CD4-positive, alpha-beta T cell treated with Interleukin-17A for 4 hours (primary cell): ENCODE data around the gene UFSP1.

Experiments used
- DNase-seq: peaks from one replicate; pipeline ENCODE4 v3.0.0-alpha.2; 2020; ENCODE audit warnings: mixed read lengths

Gene UFSP1

DNA sequence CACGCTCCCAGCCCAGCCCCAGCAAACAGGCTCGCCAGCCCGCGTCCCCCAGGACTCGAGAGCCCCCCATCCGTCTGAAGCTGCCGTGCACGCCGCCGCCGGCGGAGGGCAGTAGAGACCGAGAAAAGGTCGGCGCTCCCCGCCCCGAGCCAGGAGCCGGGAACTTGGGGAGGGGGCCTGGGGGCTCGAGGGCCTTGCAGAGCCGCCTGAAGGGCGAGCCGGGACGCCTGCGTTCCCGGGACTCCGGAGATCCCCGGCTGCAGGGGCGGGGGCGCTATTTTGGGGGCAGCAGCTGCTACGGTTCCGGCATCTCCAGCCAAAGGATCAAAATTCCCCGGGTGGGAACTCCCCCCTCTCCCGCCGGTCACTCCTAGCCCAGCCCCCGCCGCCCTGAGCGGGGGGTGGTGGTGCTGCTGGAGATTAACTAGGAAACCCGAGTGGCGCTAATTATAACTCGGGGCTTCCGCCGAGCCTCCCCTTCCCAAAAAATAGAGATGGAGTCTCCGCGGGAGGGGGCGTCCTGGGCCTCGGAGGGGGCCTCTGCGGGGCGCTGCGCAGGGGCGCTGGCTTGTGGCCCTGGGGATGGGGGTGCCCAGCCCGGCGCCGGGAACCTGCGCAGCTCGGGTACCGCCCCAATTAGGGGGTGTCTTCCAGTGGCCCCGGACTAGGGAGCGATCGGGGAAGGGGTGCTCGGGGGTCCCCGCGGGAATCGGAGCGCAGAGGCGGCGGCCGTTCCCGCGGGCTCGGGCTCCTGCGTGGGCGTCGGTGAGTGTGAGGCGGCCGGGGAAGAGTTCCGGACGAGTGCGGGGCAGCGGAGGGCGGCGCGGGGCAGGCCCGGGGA lies 5.6 kb upstream of the UFSP1 start:
- peak; percentile 70 for DNase-seq

DNA sequence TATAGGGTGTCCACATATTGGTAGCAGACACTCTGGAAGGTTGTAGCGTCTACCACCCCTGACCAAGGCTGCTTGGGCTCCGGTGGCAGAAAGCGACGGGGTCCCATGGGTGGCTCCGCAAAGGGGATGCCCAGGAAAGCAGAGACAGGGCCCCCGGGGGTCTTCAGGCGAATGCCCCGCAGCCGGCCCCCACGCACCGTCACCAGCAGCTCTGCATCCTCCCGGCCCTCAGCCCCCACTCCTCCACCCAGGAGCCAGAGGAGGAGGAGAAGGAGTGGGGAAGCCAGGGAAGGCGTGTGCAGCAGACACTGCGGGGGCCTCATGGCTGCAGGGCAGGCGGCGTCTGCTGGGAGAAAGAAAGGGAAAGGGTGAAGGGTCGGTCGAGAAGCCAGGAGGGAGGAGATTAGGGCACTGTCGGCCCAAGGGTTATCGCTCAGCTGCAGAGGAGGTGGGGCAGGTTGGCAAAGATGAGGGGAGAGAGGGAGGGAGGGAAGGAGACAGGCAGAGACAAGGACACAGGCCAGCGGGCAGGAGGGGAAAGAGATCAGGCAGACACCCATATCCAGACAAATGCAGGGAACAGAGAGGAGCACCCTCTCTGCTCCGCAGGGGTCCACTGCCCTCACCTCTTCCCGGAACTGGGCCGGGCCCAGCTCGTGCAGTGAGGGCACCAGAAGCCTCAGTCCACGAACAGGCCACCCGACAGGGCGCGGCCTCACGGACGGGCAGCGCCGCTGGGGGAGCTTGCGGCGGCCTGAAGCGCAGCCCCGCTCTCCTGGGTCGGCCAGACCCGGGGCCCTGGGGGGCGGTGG lies 4.6 kb upstream of the UFSP1 start:
- no peak for DNase-seq

DNA sequence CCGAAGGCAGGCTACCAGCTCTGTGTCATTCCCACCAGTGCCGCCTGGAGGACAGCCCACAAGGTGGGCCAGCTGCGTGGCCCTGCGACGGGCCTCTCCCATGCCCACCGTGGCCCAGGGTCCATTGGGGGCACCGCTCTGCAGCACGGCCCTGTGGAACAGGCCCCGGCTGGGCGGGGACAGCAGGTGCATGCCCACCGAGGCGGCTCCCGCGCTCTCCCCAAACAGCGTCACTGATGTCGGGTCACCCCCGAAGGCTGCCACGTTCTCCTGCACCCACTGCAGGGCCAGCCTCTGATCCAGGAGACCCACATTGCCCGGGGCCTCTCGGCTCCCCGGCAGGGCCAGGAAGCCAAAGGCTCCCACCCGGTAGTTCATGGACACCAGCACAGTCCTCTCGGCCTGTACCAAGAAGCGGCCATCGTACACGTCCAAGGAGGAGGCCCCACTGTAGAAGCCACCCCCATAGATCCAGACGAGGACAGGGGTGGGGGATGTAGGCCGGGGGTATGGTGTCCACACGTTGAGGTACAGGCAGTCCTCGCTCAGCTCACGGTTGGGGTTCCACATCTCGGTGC lies 3.9 kb upstream of the UFSP1 start:
- no peak for DNase-seq

DNA sequence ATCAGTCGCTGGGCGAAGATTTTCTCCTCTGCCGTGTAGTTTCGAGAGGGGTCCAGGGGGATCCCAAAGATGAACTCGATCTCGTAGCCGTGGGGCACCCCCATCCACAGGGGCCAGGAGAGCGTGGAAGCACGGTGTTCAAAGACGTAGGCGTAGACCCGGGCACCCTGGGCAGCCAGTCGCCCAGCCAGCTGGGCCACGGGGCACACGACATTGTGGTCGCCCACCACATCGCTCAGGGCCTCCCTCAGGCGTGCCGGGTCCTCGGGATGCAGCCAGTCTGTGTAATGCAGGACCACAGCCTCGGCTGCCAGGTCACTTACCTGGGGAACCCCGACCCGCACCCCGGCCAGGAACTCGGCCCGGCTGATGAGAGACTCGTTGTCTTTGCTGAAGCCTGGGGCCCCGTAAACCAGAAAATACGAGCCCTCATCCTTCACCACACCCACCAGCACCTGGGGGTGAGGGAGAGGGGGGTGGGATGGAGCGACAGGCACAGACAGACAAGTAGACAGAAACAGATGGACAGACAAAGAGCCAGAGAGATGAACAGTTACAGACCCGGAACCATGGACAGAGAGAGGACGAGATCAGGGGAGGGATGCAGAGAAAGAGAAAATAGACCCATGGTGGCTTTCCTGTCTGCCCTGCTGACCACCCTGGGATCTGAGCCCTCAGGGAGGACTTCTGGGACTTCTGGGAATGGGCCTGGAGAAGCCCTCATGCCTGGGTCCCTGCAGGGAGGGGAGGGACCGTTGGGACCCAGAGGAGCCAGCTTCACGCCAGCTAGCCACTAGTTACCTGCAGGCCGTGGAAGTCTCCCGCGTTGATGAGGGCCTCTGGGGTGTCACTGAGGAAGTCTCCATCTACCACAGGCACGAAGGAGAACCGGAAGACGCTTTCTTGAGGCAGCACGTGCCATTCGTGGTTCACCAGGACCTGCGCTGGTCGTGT lies 3.1 kb upstream of the UFSP1 start:
- DNase-seq, result no peak

DNA sequence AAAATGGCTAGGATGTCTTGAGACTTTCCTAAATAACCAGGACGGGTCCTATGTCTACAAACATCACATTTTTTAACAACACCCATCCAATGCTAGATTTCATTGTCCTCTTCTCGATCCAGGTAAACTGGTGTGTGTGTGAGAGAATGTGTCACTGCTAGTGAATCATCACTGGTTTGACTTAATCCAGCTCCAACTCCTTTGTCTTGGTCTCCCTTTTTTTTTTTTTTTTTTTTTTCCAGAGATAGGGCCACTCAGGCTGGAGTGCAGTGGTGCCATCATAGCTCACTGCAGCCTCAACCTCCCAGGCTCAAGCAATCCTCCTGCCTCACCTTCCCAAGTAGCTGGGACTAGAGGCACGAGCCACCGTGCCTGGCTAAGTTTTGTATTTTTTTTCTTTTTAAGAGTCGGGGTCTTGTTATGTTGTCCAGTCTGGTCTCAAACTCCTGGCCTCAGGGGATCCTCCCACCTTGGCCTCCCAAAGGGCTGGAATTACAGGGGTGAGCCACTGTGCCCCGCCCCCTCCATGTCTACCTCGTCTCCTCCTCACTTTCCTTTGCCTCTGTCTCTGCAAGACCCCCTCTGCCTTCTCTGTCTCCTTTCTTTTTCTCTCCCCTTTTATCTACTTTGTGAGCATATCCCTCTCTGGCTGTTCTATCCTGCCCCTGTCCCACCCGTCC lies 2.2 kb upstream of the UFSP1 start:
- no peak for DNase-seq

DNA sequence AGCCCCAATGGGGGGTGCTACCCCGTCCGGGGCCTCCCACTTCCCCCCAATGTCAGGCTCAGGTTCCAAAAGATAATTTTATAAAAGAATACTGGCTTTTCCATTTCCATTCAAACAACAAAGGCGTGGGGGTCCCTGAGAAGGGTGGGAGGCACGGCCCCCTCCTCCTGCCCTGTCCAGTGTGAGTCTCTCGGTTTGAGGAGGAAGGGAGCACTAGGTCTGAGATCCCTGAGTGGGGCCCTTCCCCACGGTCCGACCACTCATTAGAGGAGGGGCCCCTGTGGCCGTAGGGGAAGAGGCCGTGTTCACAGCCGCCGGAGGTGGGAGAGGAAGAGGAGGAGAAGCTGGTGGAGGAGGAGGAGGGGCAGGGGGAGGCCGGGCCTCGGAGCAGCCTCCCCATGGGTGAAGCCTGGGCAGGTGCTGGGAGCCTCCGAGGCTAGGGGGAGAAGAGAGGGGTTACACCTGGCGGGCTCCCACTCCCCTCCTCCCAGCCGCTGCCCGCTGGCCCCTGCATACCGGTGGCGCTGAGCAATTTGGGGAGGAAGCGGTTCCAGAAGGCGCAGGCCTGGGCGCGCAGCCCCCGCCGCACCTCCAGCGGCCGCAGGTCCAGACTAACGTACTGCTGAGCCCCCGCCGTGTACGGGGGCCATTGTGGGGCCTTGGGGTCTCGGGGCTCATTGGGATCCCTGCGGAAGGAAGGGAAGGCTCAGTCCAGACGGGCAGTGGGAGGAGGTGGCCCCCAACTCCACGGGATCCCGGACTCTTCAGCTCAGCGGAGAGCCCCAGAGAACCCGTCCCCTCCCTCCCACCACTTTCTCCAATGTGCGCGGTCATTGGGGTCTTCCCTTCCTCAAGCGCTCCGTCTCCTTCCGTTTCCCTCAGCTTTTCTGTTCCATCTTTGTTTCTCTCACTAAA lies 1.4 kb upstream of the UFSP1 start:
- peak; percentile 30 for DNase-seq

DNA sequence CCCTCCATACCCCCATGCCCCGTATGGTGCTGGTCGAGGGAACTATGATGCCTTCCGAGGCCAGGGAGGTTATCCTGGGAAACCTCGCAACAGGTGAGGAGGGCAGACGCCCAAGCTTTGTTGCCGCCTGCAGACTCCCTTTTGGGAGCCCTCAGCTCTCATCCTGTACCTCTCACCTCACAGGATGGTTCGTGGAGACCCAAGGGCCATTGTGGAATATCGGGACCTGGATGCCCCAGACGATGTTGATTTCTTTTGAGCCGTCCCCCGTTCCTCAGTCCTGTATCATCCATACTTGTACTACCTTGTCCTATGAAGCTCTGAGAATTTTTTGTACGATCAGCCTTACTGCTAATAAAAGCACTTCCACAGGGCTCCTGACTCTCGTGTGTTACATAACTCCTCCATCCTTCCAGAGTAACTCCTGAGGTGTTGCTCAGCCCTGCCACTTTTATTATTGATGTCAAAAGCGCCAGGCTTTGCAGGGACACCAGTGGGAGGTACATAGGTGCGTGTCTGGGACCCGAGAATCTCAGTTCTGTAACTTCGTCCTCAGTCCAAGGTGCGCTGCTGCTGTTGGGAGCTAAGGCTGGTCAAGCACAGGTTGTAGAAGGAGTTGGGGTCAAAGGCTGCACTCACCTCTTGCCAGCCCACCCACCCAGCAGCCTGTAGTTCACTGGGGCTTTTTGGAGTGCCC lies 1.1 kb downstream of the UFSP1 start:
- no peak for DNase-seq

DNA sequence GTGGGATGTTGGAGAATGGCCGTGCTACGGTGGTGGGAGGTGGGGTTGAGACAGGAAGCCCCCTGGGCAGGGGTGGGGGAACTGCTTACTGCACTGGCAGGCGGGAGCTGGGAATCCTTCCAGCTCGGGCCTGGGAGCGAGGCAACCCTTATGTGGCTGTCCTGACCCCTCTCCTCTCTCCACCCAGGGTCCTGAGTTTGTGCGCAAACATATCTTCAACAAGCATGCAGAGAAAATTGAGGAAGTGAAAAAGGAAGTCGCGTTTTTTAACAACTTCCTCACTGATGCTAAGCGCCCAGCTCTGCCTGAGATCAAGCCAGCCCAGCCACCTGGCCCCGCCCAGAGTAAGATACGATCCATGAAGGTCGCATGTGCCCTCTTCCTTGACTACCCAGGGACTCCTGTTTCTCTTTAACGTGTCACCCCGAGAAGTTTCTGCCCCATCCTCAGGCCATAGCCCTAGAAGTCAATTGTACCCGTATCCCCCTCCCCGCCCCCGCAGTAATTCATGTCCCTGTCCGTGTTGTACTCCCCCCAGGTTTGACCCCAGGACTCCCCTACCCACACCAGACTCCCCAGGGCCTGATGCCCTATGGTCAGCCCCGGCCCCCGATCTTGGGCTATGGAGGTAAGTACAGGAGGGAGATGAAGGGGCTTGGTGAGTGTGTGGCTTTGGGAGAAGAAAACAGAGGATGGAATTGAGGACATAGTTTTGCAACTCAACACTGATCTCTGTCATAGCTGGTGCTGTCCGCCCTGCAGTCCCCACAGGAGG lies 1.8 kb downstream of the UFSP1 start:
- DNase-seq, result peak; percentile 71

DNA sequence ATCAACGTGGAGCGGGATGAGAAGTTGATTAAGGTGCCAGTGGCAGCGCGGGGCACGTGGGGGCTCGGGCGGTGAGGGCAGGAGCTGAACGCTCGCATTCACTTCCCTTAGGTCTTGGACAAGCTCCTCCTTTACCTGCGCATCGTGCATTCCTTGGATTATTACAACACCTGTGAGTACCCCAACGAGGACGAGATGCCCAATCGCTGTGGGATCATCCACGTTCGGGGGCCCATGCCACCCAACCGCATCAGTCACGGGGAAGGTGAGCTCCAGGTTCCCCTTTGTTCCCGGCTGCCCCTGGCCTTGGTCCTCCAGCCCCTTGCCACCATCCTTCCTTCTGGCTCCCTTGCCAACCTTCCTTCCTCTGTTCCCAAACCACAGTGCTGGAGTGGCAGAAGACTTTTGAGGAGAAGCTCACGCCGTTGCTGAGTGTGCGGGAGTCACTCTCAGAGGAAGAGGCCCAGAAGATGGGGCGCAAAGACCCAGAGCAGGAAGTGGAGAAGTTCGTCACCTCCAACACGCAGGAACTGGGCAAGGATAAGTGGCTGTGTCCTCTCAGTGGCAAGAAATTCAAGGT lies 2.5 kb downstream of the UFSP1 start:
- DNase-seq, result no peak

DNA sequence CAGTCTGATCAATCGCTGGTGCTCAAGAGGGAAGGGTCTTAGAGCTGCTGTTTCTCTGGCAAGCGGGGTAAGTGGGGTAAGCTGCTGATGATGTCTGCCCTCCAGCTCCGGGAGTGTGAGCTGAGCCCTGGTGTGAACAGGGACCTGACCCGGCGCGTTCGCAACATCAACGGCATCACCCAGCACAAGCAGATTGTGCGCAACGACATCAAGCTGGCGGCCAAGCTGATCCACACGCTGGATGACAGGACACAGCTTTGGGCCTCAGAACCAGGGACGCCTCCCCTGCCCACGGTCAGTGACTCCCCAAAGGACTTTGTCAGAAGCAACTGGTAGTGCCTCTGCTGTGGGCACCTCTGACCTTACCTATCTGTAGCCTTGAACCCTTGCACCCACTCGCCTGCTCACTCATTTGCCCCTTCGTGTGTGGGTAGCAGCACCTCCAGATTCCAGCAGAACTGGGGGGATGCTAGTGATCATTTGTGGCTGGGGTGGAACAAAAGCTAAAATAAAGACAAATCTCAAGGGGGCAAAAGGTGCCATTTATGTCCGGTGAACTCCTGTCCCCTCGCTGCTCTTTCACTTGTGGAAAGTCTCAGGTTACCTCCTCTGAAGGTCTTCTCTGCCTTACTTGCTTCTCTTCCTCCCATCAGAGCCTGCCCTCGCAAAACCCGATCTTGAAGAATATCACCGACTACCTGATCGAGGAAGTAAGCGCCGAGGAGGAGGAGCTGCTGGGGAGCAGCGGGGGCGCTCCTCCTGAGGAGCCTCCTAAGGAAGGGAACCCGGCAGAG lies 3.2 kb downstream of the UFSP1 start:
- DNase-seq, result no peak

DNA sequence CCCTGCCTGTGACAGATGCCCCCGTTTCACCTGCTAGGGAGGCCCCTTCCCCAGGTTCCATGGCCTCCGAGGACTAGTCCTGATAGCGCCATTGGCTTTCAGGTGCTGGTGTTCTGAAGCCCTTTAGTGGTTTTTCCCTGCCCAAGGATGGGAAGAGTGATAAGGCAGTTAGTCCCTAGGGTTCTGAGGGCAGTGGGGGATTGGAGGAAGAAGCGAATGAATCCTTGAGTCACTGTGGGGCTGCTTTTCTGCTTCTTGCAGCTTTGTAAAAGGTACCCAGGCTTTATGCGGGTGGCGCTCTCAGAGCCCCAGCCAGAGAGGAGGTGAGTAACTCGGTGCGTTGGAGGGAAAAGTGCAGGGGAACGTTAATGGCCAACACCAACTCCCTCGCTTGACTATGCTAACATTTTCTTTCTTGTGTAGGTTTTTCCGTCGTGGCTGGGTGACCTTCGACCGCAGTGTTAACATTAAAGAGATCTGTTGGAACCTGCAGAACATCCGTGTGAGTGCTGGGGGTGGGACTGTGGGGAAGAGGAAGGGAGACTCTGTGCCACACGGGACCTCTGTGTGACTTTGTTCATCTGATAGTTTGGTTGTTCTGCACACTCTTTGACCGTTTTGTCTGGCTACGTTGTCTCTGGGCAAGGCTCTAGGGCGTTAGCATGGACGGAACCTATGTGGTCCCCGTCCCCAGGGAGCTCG lies 3.9 kb downstream of the UFSP1 start:
- DNase-seq, result no peak

DNA sequence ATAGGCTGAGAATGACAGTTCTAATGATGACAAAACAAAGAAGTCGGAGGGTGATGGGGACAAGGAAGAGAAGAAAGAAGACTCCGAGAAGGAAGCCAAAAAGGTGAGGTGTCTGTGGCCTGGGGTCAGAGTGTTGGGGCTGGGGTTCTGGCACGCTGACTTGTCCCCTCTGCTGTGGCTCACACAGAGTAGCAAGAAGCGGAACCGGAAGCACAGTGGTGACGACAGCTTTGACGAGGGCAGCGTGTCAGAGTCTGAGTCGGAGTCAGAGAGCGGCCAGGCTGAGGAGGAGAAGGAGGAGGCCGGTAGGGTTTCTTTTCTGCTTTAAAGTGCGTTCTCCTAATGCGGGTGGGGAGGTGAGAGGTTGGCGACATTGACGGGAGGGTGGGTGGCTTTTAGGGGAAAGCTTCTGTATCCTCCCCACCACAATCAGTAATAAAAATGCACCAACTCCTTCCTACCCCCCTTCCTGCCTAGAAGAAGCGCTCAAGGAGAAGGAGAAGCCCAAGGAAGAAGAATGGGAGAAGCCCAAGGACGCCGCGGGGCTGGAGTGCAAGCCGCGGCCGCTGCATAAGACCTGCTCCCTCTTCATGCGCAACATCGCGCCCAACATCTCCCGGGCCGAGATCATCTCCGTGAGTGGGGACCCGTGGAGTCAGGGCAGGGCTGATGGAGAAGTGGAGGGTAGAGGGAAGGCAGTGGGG lies 4.6 kb downstream of the UFSP1 start:
- DNase-seq, result peak; percentile 50

DNA sequence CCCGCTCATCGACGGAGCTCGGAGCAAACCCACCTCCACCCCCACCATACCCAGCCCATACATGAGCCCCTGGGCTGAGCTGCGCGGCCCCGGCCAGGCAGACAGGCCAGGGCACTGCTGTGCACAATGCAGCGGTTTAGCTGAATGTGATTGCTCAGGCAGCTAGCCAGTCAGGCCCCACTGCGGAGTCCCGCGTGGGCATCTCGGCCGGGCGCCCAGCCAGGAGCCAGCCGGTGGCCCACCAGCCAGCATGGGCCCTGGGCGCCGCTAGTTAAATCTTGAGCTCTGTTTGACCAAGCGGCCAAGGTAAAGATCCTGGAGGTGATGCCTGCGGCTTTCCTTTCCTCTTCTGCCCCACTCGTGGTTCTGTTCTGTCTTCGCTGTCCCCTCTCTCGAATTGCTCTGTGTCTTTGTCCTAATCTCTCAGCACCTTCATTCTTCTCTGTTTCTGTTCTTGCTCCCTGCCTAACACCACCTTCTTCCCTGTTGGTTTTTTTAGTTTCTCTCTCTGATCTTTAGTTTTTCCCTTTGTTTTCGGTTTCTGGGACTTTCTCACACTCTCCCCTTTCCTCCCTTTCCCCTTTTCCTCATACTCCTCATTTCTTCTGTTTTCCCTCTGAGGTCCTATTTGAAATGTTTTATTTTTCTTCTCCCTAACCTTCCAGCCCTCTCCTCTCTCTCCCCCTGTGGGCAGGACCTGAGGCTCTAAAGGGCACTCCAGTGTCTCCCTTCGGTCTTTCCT lies 6.6 kb downstream of the UFSP1 start:
- DNase-seq, result no peak

DNA sequence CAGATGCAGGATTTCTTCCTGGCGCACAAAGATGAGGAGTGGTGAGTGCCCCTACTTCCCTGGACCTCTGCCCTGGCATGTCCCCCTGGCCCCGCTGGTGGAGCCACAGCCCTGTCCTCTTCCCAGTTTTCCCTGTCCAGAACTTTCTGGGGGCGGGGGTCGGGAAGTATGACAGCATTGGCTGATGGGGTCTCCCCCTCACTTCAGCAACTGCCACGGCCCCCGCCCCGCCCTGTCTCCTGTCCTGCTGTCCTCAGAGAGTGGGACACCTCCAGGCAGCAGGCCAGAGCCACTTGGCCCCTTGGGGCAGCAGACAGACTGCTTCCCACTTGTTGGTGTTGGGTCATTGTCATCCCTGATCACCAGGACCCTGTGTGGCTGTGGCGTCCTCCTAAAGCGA lies 7.3 kb downstream of the UFSP1 start:
- no peak for DNase-seq

DNA sequence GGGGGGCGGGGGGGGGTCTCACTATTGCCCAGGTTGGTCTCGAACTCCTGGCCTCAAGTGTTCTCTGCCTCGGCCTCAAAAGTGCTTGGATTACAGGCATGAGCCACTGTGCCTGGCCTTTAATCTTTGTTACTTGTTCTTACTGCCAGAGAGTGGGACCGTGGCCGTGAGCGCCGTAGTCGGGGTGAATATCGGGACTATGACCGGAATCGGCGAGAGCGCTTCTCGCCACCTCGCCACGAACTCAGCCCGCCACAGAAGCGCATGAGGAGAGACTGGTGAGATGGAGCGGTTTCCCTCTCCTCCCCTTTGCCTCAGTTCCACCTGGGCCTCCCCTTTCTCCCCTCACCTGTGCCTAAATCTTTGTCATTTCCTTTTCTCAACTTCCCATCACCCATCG lies 8.4 kb downstream of the UFSP1 start:
- DNase-seq, result no peak

DNA sequence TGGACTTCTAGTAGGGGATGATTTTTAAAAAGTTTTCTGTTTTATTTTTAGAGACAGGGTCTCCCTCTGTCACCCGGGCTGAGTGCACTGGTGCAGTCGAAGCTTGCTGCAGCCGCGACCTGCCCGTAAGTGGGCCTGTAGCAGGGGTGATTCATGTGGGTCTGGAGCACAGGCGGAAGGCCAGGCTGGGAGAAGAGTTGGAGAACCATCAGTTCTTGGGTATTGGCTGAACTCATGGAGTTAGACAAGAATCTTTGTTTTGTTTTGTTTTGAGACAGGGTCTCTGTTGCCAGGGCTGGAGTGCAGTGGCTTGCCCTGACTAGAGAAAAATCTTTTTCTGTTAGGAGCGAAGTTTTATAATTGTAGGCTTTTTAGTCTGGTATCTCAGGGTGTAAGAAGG lies 8.9 kb downstream of the UFSP1 start:
- DNase-seq, result no peak
